HG02610 (cell line): ENCODE results near the gene ID3.
A peak's percentile ranks its signal among the peaks of the same experiment; 100 is the strongest.

Source experiments
- ATAC-seq: cut with Tn5 transposase; IDR thresholded peaks from one replicate; pipeline ENCODE4 v1.9.1; 2021; ENCODE audit warnings: mild to moderate bottlenecking, moderate library complexity; ENCODE audit not compliant: unreplicated experiment

The ID3 gene

GRCh38 chr1:23559136-23559984 lies at the start of gene ID3:
ID3 (minus strand) TSS chr1:23559501; CDS start chr1:23559426, 75 bp downstream.
- peak; percentile 68 for ATAC-seq

GRCh38 chr1:23607944-23608343 lies 48.6 kb upstream of the ID3 start:
- no peak for ATAC-seq

DNA sequence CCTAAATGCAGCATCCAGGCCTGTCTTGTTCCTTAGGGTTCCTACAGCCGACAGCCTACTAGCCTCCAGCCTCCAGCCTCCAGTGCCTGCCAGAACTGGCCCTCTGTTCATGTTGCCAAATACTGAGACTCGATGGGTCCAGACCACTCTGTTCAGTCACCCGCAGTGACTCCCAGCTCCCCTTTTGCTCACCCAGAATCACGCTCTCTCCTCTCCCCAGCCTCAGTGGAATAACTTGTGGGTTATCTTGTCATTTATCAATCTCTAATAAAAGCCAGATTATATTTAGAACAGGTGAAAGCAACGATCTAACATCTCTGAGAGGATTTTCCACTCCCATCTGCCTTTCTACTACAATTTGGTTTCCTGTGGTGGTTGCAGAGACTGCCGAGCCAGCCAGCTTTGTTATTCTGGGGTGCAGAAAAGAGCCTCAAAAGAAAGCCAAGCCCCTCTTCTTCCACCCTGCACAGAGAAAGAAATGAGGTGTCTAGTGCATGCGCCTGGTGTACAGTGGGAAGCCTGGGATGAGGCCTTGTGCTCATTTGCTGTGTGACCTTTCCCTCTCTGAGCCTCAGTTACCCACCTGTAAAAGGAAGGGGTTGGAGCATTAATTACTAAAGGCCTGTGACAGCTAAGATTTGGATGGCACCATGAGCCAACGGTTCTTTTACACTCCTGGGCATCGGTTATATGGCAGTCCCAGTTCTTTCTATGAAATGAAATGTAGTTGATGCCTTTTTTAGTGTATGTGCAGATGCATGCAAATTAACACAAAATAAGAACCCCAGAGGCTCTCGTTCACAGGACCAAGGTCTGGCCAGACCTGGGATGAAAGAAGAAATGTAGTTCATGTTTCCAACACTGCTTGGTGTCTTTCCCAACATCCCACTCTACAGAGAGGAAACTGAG lies 42.9 kb upstream of the ID3 start:
- no peak for ATAC-seq

GRCh38 chr1:23601135-23601967 lies 42.0 kb upstream of the ID3 start:
- ATAC-seq, result no peak

DNA sequence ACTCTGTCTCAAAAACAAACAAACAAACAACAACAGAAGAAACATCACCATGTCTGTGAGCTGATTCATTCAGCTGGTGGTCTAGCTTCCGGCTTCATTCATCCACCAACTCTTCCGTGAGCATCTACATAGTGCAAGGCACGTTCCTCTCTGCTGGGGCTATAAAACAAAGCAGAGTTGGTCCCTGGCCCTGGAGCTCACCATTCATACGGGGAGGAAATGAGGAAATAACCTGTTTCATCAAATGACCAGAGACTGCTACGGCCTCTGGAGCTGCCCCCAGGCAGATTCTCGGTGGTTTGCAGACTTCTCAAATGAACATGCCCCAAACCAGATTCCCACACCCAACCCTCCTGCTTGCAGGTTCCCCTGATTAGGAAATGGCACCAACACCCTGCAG lies 41.0 kb upstream of the ID3 start:
- ATAC-seq, result peak; percentile 63

DNA sequence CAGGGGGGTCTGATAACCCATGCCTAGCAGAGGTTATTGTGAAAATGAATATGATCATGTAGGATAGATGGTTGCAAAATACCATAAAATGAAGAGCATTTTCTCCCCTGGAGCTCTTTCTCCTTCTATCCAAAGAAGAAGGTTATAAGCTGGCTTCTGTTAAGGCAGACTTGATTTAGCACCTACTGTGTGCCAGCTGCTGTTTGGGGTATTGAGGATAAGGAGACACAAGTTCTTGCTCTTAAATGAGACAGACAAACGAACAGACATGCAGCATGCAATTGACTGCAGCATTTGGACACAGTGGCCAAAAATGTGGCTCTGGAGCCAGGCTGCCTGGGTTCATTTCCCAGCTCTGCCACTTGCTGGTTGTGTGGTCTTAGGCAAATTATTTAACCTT lies 39.8 kb upstream of the ID3 start:
- ATAC-seq, result no peak

DNA sequence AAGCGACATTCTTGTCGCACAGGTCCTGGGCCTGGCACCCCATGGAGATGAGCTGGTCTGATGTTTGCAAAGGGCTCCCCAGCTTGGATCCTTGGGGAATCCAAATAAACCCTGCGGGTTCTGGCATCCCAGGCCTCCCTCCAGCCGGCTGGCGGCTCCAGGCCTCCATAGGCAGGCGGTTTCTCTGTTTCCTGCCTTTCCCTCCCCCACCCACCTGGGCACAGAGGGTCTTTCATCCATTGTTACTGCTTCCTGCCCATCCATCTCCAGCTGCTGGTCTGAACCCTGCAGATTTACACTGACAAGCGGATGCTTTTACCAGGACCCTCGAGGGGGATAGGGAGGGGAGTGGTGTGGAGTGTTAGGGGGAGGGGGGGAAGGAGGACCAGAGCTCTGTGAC lies 39.1 kb upstream of the ID3 start:
- no peak for ATAC-seq

- no peak for ATAC-seq
Observed at GRCh38 chr1:23597635-23598388, 38.5 kb upstream of the ID3 start.

DNA sequence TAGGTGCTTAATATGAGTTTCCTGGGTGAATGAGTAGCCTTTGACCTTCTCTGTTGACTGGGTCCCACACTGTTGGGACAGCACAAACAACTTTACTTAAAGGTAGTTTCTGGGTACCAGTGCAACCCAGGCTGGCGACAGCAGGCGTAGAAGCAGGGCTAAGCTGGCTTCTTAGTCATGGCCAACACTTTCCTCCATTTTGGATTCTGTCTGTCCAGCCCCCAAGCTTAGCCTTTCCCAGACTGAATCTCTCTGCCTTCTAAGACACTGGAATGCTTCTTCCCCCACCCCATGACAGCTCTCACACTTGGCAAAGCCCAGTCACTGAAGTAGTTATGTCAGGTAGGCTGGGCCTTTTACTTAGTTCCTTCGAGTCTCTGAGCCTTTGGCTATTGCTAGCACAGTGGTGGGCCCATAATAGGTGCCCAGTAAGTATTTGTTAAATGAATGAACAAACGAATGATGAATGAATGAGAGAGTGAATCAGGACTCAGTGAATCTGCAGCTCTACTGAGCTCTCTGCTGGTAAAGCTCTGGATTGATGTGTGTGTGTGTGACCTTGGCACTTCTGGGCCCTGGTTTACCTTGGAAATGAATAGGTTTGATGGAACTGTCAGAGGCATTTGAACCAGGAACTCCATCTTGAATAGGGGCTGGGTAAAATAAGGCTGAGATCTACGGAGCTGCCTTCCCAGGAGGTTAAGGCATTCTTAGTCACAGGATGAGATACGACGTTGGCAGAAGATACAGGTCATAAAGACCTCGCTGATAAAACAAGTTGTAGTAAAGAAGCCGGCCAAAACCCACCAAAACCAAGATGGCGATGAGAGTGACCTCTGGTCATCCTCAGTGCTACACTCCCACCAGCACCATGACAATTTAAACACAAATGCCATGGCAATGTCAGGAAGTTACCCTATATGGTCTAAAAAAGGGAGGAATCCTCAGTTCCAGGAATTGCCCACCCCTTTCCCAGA lies 37.4 kb upstream of the ID3 start:
- no peak for ATAC-seq

DNA sequence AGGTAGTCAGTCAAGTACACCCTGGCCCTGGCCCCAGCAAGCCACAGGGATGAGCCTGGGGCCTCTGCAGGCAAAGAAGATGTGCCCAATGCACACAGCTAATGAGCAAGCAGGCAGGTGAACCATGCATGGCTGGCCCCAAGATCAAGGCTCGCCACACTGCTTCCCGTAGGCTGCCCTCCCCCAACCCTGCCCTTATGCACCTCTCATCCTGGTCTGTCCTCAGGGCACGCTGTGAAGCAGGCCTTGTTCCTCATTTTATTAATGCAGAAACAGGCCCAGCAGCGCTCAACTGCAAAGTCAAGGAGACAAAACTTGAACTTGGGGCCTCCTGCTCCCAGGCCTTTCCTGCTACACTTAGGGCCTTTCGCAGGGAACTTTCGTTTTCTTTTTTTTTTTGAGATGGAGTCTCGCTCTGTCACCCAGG lies 35.6 kb upstream of the ID3 start:
- no peak for ATAC-seq

DNA sequence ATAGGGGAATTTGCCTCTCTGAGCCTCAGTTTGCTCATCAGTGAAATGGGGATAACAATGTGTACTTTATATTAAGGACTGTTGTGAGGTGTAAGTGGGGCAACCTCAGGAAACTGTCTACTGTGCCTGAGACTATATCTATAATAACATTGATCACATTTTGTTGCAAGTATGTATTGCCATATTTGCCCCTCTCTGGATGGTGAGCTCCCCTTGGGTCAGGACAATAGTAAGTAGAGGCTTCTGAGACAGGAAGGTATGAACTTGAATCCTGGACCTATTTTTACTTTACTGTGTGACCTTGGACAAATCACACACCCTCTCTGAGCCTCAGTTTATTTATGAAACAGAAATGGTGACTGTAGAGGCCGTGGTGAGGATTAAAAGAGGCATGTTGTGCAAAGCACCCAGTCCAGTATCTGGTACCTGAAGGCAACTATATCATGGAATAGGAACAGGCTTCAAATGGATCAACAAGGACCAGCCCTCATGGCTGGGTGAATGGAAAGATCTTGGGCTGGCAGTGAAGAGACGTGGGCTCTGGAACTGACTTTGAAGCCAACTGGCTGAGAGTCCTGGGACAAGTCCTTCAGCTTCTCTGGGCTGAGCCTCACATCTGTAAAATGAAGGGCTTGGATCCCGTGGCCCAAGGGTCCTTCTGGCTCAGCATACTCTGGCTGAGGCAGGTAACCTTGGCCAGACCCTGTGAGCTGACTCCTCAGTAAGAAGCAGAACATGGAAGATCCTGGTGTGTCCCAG lies 35.0 kb upstream of the ID3 start:
- ATAC-seq, result no peak

GRCh38 chr1:23593556-23594148 lies 34.4 kb upstream of the ID3 start:
- ATAC-seq, result no peak

- no peak for ATAC-seq
Observed at GRCh38 chr1:23593042-23593521, 33.8 kb upstream of the ID3 start.

- no peak for ATAC-seq
Observed at GRCh38 chr1:23592209-23592892, 33.0 kb upstream of the ID3 start.

DNA sequence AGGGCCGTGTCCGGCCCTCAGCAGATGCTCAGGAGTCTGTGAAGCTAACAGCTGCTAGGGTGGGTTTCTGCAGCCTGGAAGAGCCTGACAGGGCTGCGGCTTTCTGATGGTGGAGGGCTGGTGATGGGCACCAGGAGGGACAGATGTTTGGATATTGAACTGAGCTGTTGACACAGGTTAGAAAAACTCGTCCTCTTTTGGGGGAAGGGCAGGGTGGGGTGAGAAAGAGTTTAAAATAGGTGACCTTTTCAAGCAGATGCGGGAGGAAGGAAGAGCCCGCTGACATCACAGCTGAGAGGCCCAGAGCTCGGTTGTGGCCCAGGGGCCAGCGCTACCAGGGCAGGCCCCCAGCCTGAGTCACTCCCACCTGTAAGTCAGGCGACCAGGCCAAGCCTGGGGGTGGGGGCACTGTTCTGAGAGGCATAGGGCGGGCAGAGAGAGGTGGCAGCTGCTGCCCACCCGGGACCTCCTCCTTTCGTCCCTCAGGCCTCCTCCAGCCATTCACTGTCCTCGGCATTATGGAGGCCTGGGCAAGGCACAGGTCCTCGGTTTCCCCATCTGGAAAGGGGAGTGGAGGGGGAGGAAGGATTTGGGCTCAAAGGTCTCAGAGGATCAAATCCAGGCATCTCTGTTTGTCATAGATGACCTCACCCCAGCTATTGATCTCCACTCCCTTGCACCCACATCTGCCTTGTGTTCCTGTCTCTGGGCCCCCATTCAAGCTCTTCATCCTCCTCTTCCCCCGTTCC lies 32.3 kb upstream of the ID3 start:
- ATAC-seq, result no peak

GRCh38 chr1:23590058-23590783 lies 30.9 kb upstream of the ID3 start:
- peak; percentile 44 for ATAC-seq
